BLaER1 treated with 17β-estradiol and CSF1 and Interleukin-3, amounts not matched to agents 10 nM and 100 nM (cell line): ENCODE results near the gene CXCL8.
"Not testable (repeated sequence)": the region's sequence is repeated elsewhere in the genome, so short reads cannot be mapped to it uniquely, and the experiment has no call there.

Experiments
- H3K27ac ChIP-seq, 11 experiments: shearing (Covaris generic); formaldehyde crosslinking; 2 replicates each; pipeline ENCODE4 v1.8.1; 2022
- H3K27me3 ChIP-seq, 11 experiments: shearing (Covaris generic); formaldehyde crosslinking; 2 replicates each; pipeline ENCODE4 v1.8.1; 2022
- H3K36me3 ChIP-seq, 11 experiments: shearing (Covaris generic); formaldehyde crosslinking; 2 replicates each; pipeline ENCODE4 v1.8.1; 2022
- H3K4me1 ChIP-seq, 10 experiments: shearing (Covaris generic); formaldehyde crosslinking; 2 replicates each; pipeline ENCODE4 v1.8.1; 2022
- H3K4me2 ChIP-seq, 11 experiments: shearing (Covaris generic); formaldehyde crosslinking; 2 replicates each; pipeline ENCODE4 v1.8.1; 2022
- H3K4me3 ChIP-seq, 10 experiments: shearing (Covaris generic); formaldehyde crosslinking; 2 replicates each; pipeline ENCODE4 v1.8.1; 2022
- H3K9ac ChIP-seq, 11 experiments: shearing (Covaris generic); formaldehyde crosslinking; 2 replicates each; pipeline ENCODE4 v1.8.1; 2022
- H3K9me3 ChIP-seq, 11 experiments: shearing (Covaris generic); formaldehyde crosslinking; replicated peaks in 1 of 11; 2 replicates each; pipeline ENCODE4 v1.8.1; 2022
- H4K20me1 ChIP-seq, 11 experiments: shearing (Covaris generic); formaldehyde crosslinking; 2 replicates each; pipeline ENCODE4 v1.8.1; 2022
- Cebpa-rat ChIP-seq, 11 experiments: shearing (Covaris generic); IDR thresholded peaks; 2 replicates each; pipeline ENCODE4 v1.8.1; 2022

CXCL8 gene

GRCh38 chr4:73740353-73740778 is at the start of gene CXCL8:
Gene CXCL8 (plus strand): TSS chr4:73740569. CDS start chr4:73740659, 90 bp downstream.
- Histone ChIP-seq H3K4me2 (peak within 1 kb of the TSS; percentile 38 to 82 (median 69)), H3K9me3 (peaks cover 0 to 17% (median 3%) of the 10 kb centered on the region in 11 experiments; a peak in 6 of 22 replicates), H3K36me3 (peaks cover 0 to 18% (median 0%) of the 10 kb centered on the region in 11 experiments; a peak in 4 of 22 replicates), H4K20me1 (no peaks in the 10 kb centered on the region), H3K4me3 (peak within 1 kb of the TSS in 7 of 10 experiments; percentile 9 to 66 (median 57); a peak in 11 of 20 replicates), H3K4me1 (peaks cover 19 to 46% (median 33%) of the 10 kb centered on the region in 10 experiments), H3K27ac (peak within 1 kb of the TSS; percentile 9 to 95 (median 53); a peak in 21 of 22 replicates), H3K27me3 (no peaks in the 10 kb centered on the region), H3K9ac (peak within 1 kb of the TSS in 6 of 11 experiments; percentile 32 to 90 (median 74); a peak in 11 of 22 replicates)
- no peak for TF ChIP-seq Cebpa-rat (IDR thresholded peaks at IDR 0.05)

- not testable (repeated sequence) for H3K4me3 ChIP-seq, H3K9me3 ChIP-seq, H3K9ac ChIP-seq, H4K20me1 ChIP-seq, H3K36me3 ChIP-seq, H3K27ac ChIP-seq, H3K4me2 ChIP-seq, H3K27me3 ChIP-seq
- peaks cover 0 to 29% (median 0%) of the 10 kb centered on the region in 10 experiments; a peak in 7 of 20 replicates for H3K4me1 ChIP-seq
Measured at GRCh38 chr4:73691201-73691600, 49.2 kb upstream of the CXCL8 start.

- no peaks in the 10 kb centered on the region for H4K20me1 ChIP-seq
- no peak overlapping the region for H3K4me3 ChIP-seq
- no peak overlapping the region for H3K4me2 ChIP-seq
- no peak overlapping the region for H3K27ac ChIP-seq
- no peaks in the 10 kb centered on the region; a peak in 1 of 22 replicates for H3K9me3 ChIP-seq
- H3K4me1 ChIP-seq = peaks cover 0 to 29% (median 0%) of the 10 kb centered on the region in 10 experiments; a peak in 7 of 20 replicates
- H3K36me3 ChIP-seq = no peaks in the 10 kb centered on the region
- no peaks in the 10 kb centered on the region for H3K27me3 ChIP-seq
- no peak overlapping the region for H3K9ac ChIP-seq
- no peak for TF ChIP-seq Cebpa-rat (IDR thresholded peaks at IDR 0.05)
Measured at GRCh38 chr4:73691759-73692158, 48.6 kb upstream of the CXCL8 start.

- H3K4me1 ChIP-seq = peaks cover 0 to 29% (median 0%) of the 10 kb centered on the region in 10 experiments; a peak in 8 of 20 replicates
- H4K20me1 ChIP-seq = no peaks in the 10 kb centered on the region
- no peaks in the 10 kb centered on the region for H3K27me3 ChIP-seq
- H3K27ac ChIP-seq = no peak overlapping the region
- H3K9me3 ChIP-seq = no peaks in the 10 kb centered on the region; a peak in 1 of 22 replicates
- H3K4me3 ChIP-seq = no peak overlapping the region
- no peaks in the 10 kb centered on the region for H3K36me3 ChIP-seq
- no peak for TF ChIP-seq Cebpa-rat (IDR thresholded peaks at IDR 0.05)
- H3K4me2 ChIP-seq = no peak overlapping the region
- H3K9ac ChIP-seq = no peak overlapping the region
Measured at GRCh38 chr4:73692254-73692653, 48.1 kb upstream of the CXCL8 start.

DNA sequence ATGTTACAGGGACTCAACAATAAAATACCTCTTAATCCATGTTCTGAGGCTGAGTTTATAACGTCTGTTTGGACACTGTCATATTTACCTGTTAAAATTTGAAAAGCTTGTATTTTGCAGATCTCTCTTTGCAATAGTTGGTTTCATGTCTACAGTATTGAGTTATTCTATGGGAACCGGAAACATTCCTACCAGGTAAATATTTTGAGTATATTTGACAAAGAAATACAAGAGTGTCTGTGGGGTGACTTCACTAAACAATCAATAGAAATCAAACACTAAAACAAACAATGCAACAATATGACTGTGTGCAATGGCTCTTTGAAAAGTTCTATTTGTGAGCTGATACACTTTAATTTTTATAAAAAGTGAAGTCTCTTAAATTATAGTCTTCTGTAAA is 47.7 kb upstream of the CXCL8 start:
- no peak for TF ChIP-seq Cebpa-rat (IDR thresholded peaks at IDR 0.05)
- Histone ChIP-seq H4K20me1 (no peaks in the 10 kb centered on the region), H3K9me3 (no peaks in the 10 kb centered on the region; a peak in 1 of 22 replicates), H3K9ac (no peak overlapping the region), H3K4me3 (no peak overlapping the region), H3K36me3 (no peaks in the 10 kb centered on the region), H3K4me1 (peaks cover 0 to 30% (median 0%) of the 10 kb centered on the region in 10 experiments; a peak in 12 of 20 replicates), H3K27me3 (no peaks in the 10 kb centered on the region), H3K4me2 (no peak overlapping the region), H3K27ac (no peak overlapping the region)

GRCh38 chr4:73693811-73694210 is 46.6 kb upstream of the CXCL8 start:
- H3K36me3 ChIP-seq = no peaks in the 10 kb centered on the region
- no peak for TF ChIP-seq Cebpa-rat (IDR thresholded peaks at IDR 0.05)
- no peak overlapping the region for H3K4me3 ChIP-seq
- H3K27me3 ChIP-seq = no peaks in the 10 kb centered on the region
- no peaks in the 10 kb centered on the region for H4K20me1 ChIP-seq
- no peak overlapping the region for H3K9ac ChIP-seq
- no peaks in the 10 kb centered on the region; a peak in 1 of 22 replicates for H3K9me3 ChIP-seq
- H3K4me1 ChIP-seq = peaks cover 9 to 31% (median 10%) of the 10 kb centered on the region in 10 experiments; a peak in 18 of 20 replicates
- no peak overlapping the region for H3K4me2 ChIP-seq
- H3K27ac ChIP-seq = no peak overlapping the region

- Histone ChIP-seq H3K4me1 (peaks cover 9 to 44% (median 11%) of the 10 kb centered on the region in 10 experiments; a peak in 18 of 20 replicates), H3K9me3 (no peaks in the 10 kb centered on the region), H3K27me3 (no peaks in the 10 kb centered on the region), H3K36me3 (no peaks in the 10 kb centered on the region), H3K4me2 (peak overlapping the region; percentile 3 to 57 (median 38); a peak in 17 of 22 replicates), H4K20me1 (no peaks in the 10 kb centered on the region), H3K27ac (peak overlapping the region in 1 of 11 experiments; percentile 27; a peak in 1 of 22 replicates), H3K4me3 (no peak overlapping the region), H3K9ac (no peak overlapping the region)
- no peak for TF ChIP-seq Cebpa-rat (IDR thresholded peaks at IDR 0.05)
Measured at GRCh38 chr4:73698217-73698616, 42.2 kb upstream of the CXCL8 start.

GRCh38 chr4:73701116-73701515 is 39.3 kb upstream of the CXCL8 start:
- no peak for TF ChIP-seq Cebpa-rat (IDR thresholded peaks at IDR 0.05)
- Histone ChIP-seq H3K4me1 (peaks cover 10 to 73% (median 28%) of the 10 kb centered on the region in 10 experiments), H3K27ac (peak overlapping the region in 1 of 11 experiments; percentile 17; a peak in 1 of 22 replicates), H3K36me3 (no peaks in the 10 kb centered on the region), H3K9ac (no peak overlapping the region), H3K4me3 (no peak overlapping the region), H4K20me1 (no peaks in the 10 kb centered on the region), H3K9me3 (no peaks in the 10 kb centered on the region), H3K27me3 (no peaks in the 10 kb centered on the region), H3K4me2 (no peak overlapping the region)

- no peak for TF ChIP-seq Cebpa-rat (IDR thresholded peaks at IDR 0.05)
- Histone ChIP-seq H3K4me1 (peaks cover 9 to 89% (median 33%) of the 10 kb centered on the region in 10 experiments), H3K36me3 (no peaks in the 10 kb centered on the region), H3K4me3 (no peak overlapping the region), H4K20me1 (no peaks in the 10 kb centered on the region), H3K27ac (peak overlapping the region in 6 of 11 experiments; percentile 64 to 90 (median 84); a peak in 9 of 22 replicates), H3K27me3 (no peaks in the 10 kb centered on the region), H3K9ac (no peak overlapping the region; a peak in 1 of 22 replicates), H3K9me3 (no peaks in the 10 kb centered on the region), H3K4me2 (peak overlapping the region in 4 of 11 experiments; percentile 78 to 92 (median 84); a peak in 7 of 22 replicates)
Measured at GRCh38 chr4:73702796-73703287, 37.5 kb upstream of the CXCL8 start.
